Hepatocyte (in vitro differentiated cells): Measurements from ENCODE around the gene MAP3K8.

Experiments
- CTCF ChIP-seq: fragments of 200-600 bp; sonication (generic); IDR thresholded peaks from 2 replicates; pipeline ENCODE4 v1.5.1; 2016; ENCODE audit warnings: antibody characterized with exemption, mild to moderate bottlenecking; ENCODE audit not compliant: poor library complexity
- EZH2phosphoT487 ChIP-seq: fragments of 200-600 bp; sonication (generic); IDR thresholded peaks from one replicate; pipeline ENCODE4 v1.6.1; 2018; ENCODE audit warnings: antibody characterized with exemption, mild to moderate bottlenecking, low read depth, moderate library complexity; ENCODE audit not compliant: unreplicated experiment, severe bottlenecking

- TF ChIP-seq EZH2phosphoT487, result no peak
- TF ChIP-seq CTCF, result no peak
Observed at GRCh38 chr10:30434273-30435072, 489 bp downstream of the MAP3K8 start.
